H1 (cell line): ENCODE measurements around the gene NCAPD2. TPM values are rescaled to one million over a fixed set of nuclear protein-coding genes. Genes with fewer than 3 reads are reported as not detected.

Experiments
- CTCF ChIA-PET: fragments of 300-600 bp; sonication (Branson Sonifier 250); formaldehyde crosslinking; loops from one replicate; lab custom pipeline; 2021; ENCODE audit not compliant: partially characterized antibody; lab: Charles Lee
- POLR2A ChIA-PET: fragments of 300-600 bp; sonication (Branson Sonifier 250); formaldehyde crosslinking; loops from one replicate; lab custom pipeline; 2021; ENCODE audit warnings: inconsistent platforms; ENCODE audit not compliant: partially characterized antibody; lab: Charles Lee
- DNase-seq, 2 experiments: peaks; one replicate each; pipeline versions ENCODE4 v3.0.0 to v3.0.0-alpha.2; 2010 to 2022; ENCODE audit warnings: low spot score in 2 of 2, low read depth in 1 of 2, mixed read lengths in 1 of 2
- FAIRE-seq: peaks from 2 replicates; lab custom pipeline; 2011; peaks lifted over from hg19 to GRCh38; lab: Jason Lieb, UNC
- H2AFZ ChIP-seq: 2 replicates; pipeline ENCODE4 v1.8.1; 2012; ENCODE audit warnings: low read length, inconsistent platforms
- H2AK5ac ChIP-seq: 2 replicates; pipeline ENCODE4 v1.6.1; 2013; ENCODE audit warnings: low read depth, low read length
- H2BK120ac ChIP-seq: replicated peaks from 2 replicates; pipeline ENCODE3; 2013; ENCODE audit warnings: low read depth, low read length, inconsistent platforms
- H2BK12ac ChIP-seq: 2 replicates; pipeline ENCODE4 v1.6.1; 2013; ENCODE audit warnings: low read depth, low read length
- H2BK15ac ChIP-seq: 2 replicates; pipeline ENCODE4 v1.6.1; 2013; ENCODE audit warnings: low read length
- H2BK20ac ChIP-seq: 2 replicates; pipeline ENCODE4 v1.6.1; 2013; ENCODE audit warnings: low read length
- H2BK5ac ChIP-seq: 2 replicates; pipeline ENCODE4 v1.6.1; 2013; ENCODE audit warnings: low read depth, low read length
- H3K14ac ChIP-seq: 2 replicates; pipeline ENCODE4 v1.6.1; 2013; ENCODE audit warnings: inconsistent platforms; ENCODE audit not compliant: insufficient read length
- H3K18ac ChIP-seq: 2 replicates; pipeline ENCODE4 v1.6.1; 2013; ENCODE audit warnings: low read length; ENCODE audit errors: extremely low read depth
- H3K23ac ChIP-seq: 2 replicates; pipeline ENCODE4 v1.6.1; 2013; ENCODE audit warnings: inconsistent platforms; ENCODE audit not compliant: insufficient read length
- H3K23me2 ChIP-seq: 2 replicates; pipeline ENCODE4 v1.6.1; 2013; ENCODE audit warnings: low read depth, low read length
- H3K27ac ChIP-seq: 2 replicates; pipeline ENCODE4 v1.6.1; 2011; ENCODE audit warnings: low read depth, low read length, inconsistent platforms
- H3K27me3 ChIP-seq, 4 experiments: replicated peaks in 1 of 4; 1 replicate in 1 of 4; 2 replicates in 3 of 4; pipeline versions ENCODE4 v1.6.1 to v1.8.1; 2011 to 2013; ENCODE audit warnings: low read length in 3 of 4, mild to moderate bottlenecking in 3 of 4, inconsistent platforms in 2 of 4, mixed read lengths in 2 of 4, moderate library complexity in 1 of 4; ENCODE audit not compliant: control insufficient read depth in 3 of 4, insufficient read depth in 3 of 4; ENCODE audit errors: extremely low read depth in 1 of 4
- H3K36me3 ChIP-seq, 4 experiments: 2 replicates each; pipeline versions ENCODE4 v1.6.1 to v1.8.1; 2011 to 2013; ENCODE audit warnings: mild to moderate bottlenecking in 4 of 4, low read length in 3 of 4, moderate library complexity in 2 of 4, control low read depth in 1 of 4, inconsistent platforms in 1 of 4; ENCODE audit not compliant: insufficient read depth in 4 of 4, control insufficient read depth in 2 of 4
- H3K4ac ChIP-seq: replicated peaks from 2 replicates; pipeline ENCODE3; 2013; ENCODE audit warnings: low read length, low read depth, mixed read lengths, inconsistent platforms; ENCODE audit not compliant: insufficient read length
- H3K4me1 ChIP-seq, 4 experiments: replicated peaks in 1 of 4; 1 replicate in 1 of 4; 2 replicates in 3 of 4; pipeline versions ENCODE4 v1.6.1 to v1.8.1; 2011 to 2013; ENCODE audit warnings: low read length in 3 of 4, inconsistent platforms in 2 of 4, mixed read lengths in 1 of 4; ENCODE audit not compliant: insufficient read depth in 4 of 4, control insufficient read depth in 3 of 4
- H3K4me2 ChIP-seq, 2 experiments: 2 replicates each; pipeline versions ENCODE4 v1.6.1 to v1.8.1; 2011 to 2013; ENCODE audit warnings: low read depth in 2 of 2, low read length in 2 of 2, control low read depth in 1 of 2, inconsistent platforms in 1 of 2, mild to moderate bottlenecking in 1 of 2; ENCODE audit not compliant: insufficient read depth in 1 of 2
- H3K4me3 ChIP-seq, 4 experiments: fragments of 200-600, 300-600 bp in 1 of 4; sonication (generic), shearing (Covaris generic), sonication (Bioruptor Twin) in 1 of 4; 2 replicates each; pipeline versions ENCODE4 v1.5.1 to v1.8.1; 2011 to 2016; ENCODE audit warnings: low read length in 4 of 4, low read depth in 3 of 4, control low read depth in 2 of 4, inconsistent platforms in 2 of 4, mild to moderate bottlenecking in 2 of 4, mixed read lengths in 1 of 4, moderate library complexity in 1 of 4; ENCODE audit not compliant: insufficient read depth in 2 of 4; ENCODE audit errors: extremely low read depth in 1 of 4
- H3K56ac ChIP-seq: replicated peaks from 2 replicates; pipeline ENCODE3; 2013; ENCODE audit warnings: low read depth, mild to moderate bottlenecking, mixed read lengths, low read length, inconsistent platforms; ENCODE audit not compliant: insufficient read length
- H3K79me1 ChIP-seq: 2 replicates; pipeline ENCODE4 v1.6.1; 2013; ENCODE audit warnings: low read depth, low read length, control low read depth
- H3K79me2 ChIP-seq, 2 experiments: 2 replicates each; pipeline versions ENCODE4 v1.6.1 to v1.8.1; 2012 to 2013; ENCODE audit warnings: low read length in 2 of 2, mild to moderate bottlenecking in 2 of 2, inconsistent platforms in 1 of 2; ENCODE audit not compliant: insufficient read depth in 2 of 2, control insufficient read depth in 1 of 2
- H3K9ac ChIP-seq, 4 experiments: replicated peaks in 1 of 4; 1 replicate in 1 of 4; 2 replicates in 3 of 4; pipeline versions ENCODE4 v1.6.1 to v1.8.1; 2011 to 2013; ENCODE audit warnings: low read depth in 3 of 4, low read length in 3 of 4, control low read depth in 2 of 4, mild to moderate bottlenecking in 2 of 4, moderate library complexity in 2 of 4, inconsistent platforms in 1 of 4; ENCODE audit errors: extremely low read depth in 1 of 4
- H3K9me3 ChIP-seq, 2 experiments: 2 replicates each; pipeline versions ENCODE4 v1.6.1 to v1.8.1; 2012 to 2013; ENCODE audit warnings: mild to moderate bottlenecking in 2 of 2, moderate library complexity in 2 of 2, control low read depth in 1 of 2, inconsistent platforms in 1 of 2, low read depth in 1 of 2, low read length in 1 of 2, mixed read lengths in 1 of 2; ENCODE audit not compliant: insufficient read depth in 2 of 2
- H4K20me1 ChIP-seq, 2 experiments: replicated peaks in 1 of 2; 2 replicates each; pipeline versions ENCODE3 to v1.8.1; 2011 to 2013; ENCODE audit warnings: inconsistent platforms in 2 of 2, low read length in 2 of 2, mild to moderate bottlenecking in 1 of 2; ENCODE audit not compliant: insufficient read depth in 2 of 2, control insufficient read depth in 1 of 2
- H4K5ac ChIP-seq: 2 replicates; pipeline ENCODE4 v1.6.1; 2013; ENCODE audit warnings: low read length, low read depth, mixed read lengths, inconsistent platforms; ENCODE audit not compliant: insufficient read length
- H4K8ac ChIP-seq: 2 replicates; pipeline ENCODE4 v1.8.0; 2013; ENCODE audit warnings: mild to moderate bottlenecking, moderate library complexity, low read length, inconsistent platforms; ENCODE audit not compliant: insufficient read depth; ENCODE audit errors: extremely low read depth
- H4K91ac ChIP-seq: replicated peaks from 2 replicates; pipeline ENCODE3; 2013; ENCODE audit warnings: low read length, mixed read lengths, inconsistent platforms; ENCODE audit not compliant: insufficient read length
- BACH1 ChIP-seq: IDR thresholded peaks from 2 replicates; pipeline ENCODE4 v1.6.1; 2012; ENCODE audit warnings: low read length, improper control_type of control experiment
- CEBPB ChIP-seq: IDR thresholded peaks from 2 replicates; pipeline ENCODE4 v1.6.1; 2012; ENCODE audit warnings: low read depth, low read length
- JUND ChIP-seq: IDR thresholded peaks from 2 replicates; pipeline ENCODE4 v1.6.1; 2011; ENCODE audit warnings: mild to moderate bottlenecking, improper control_type of control experiment, low read length
- KDM1A ChIP-seq: fragments of 200-600, 300-600 bp; sonication (generic); IDR thresholded peaks from 2 replicates; pipeline ENCODE4 v1.7.1; 2016; ENCODE audit warnings: mild to moderate bottlenecking, low read length, borderline replicate concordance
- NRF1 ChIP-seq: IDR thresholded peaks from 2 replicates; pipeline ENCODE4 v1.6.1; 2011; ENCODE audit warnings: mild to moderate bottlenecking, low read depth, low read length, improper control_type of control experiment
- RFX5 ChIP-seq: IDR thresholded peaks from 2 replicates; pipeline ENCODE4 v1.6.1; 2011; ENCODE audit warnings: low read depth, low read length, improper control_type of control experiment, borderline replicate concordance
- SIX5 ChIP-seq: IDR thresholded peaks from 2 replicates; pipeline ENCODE4 v1.6.1; 2011; ENCODE audit warnings: mild to moderate bottlenecking, low read depth, low read length
- ZNF274 ChIP-seq: IDR thresholded peaks from 2 replicates; pipeline ENCODE4 v1.7.0; 2012; ENCODE audit warnings: low read length, borderline replicate concordance; ENCODE audit errors: extremely low read depth
- WGBS, 2 experiments: shearing (Covaris generic) in 1 of 2; methylation state at CpG; one replicate each; pipeline versions ENCODE4 v1.1.6 to v1.1.7; 2013 to 2015; ENCODE audit warnings: low lambda C conversion rate in 2 of 2, mixed read lengths in 2 of 2, inconsistent platforms in 1 of 2, low coverage in 1 of 2, missing lambda C conversion rate in 1 of 2; ENCODE audit not compliant: insufficient replicate concordance in 2 of 2, insufficient coverage in 1 of 2, insufficient read length in 1 of 2; ENCODE audit errors: extremely low coverage in 1 of 2, missing lambda C conversion rate in 1 of 2; 5-methylcytosine and 5-hydroxymethylcytosine counted together
- polyA plus RNA-seq, 7 experiments: library from polyadenylated mRNA; depleted of rRNA in 3 of 7; stranded (reverse) in 5 of 7; unstranded in 2 of 7; fragments of >200 nt in 5 of 7; fragments of 200-250 nt in 2 of 7; gene quantifications; 1 replicate in 5 of 7; 2 replicates in 1 of 7; 4 replicates in 1 of 7; pipeline versions ENCODE4 v1.2.1 to v1.2.3, GENCODE V29; 2011 to 2013; ENCODE audit warnings: missing spikeins in 2 of 7, mixed read lengths in 2 of 7
- total RNA-seq: library from RNA; stranded (reverse); fragmentation: NEBNext Ultra II Directional; extraction: Animal tissue kit (Norgen Biotek cat#: 25700); gene quantifications from 2 replicates; pipeline ENCODE4 v1.2.1, GENCODE V29; 2021
- TF ChIP-seq, protein P1 (sequence below), 3 experiments: IDR thresholded peaks; 1 replicate in 2 of 3; 2 replicates in 1 of 3; pipeline versions ENCODE4 v1.5.1 to v1.6.1; 2011; ENCODE audit warnings: low read length in 3 of 3, mild to moderate bottlenecking in 3 of 3, inconsistent platforms in 2 of 3, low read depth in 1 of 3, moderate library complexity in 1 of 3; ENCODE audit not compliant: insufficient read depth in 1 of 3; ENCODE audit errors: control extremely low read depth in 1 of 3
- TF ChIP-seq, protein P2 (sequence below): IDR thresholded peaks from 2 replicates; pipeline ENCODE4 v1.6.1; 2011; ENCODE audit warnings: low read length, improper control_type of control experiment

The NCAPD2 gene
- total and polyA plus RNA-seq, 2 of the 8 experiments (the other 6 are each of a cell fraction or from before 2014, with no cell fraction given): 55.8 to 132 TPM

- Histone ChIP-seq H2BK12ac (no peak overlapping the region), H3K18ac (no peak overlapping the region), H3K27ac (no peak overlapping the region), H2BK5ac (no peak overlapping the region), H4K91ac (no peak overlapping the region), H3K27me3 (no peaks in the 10 kb centered on the region), H3K4me2 (peak overlapping the region in 1 of 2 experiments; percentile 18; a peak in 2 of 4 replicates), H3K79me1 (peaks cover 24% of the 10 kb centered on the region), H3K23ac (no peak overlapping the region), H3K14ac (no peak overlapping the region), H3K56ac (no peak overlapping the region), H2AFZ (no peak overlapping the region), H2BK120ac (no peak overlapping the region), H4K8ac (no peak overlapping the region), H2BK20ac (no peak overlapping the region), H4K5ac (no peak overlapping the region), H2AK5ac (no peak overlapping the region), H2BK15ac (no peak overlapping the region), H3K4me3 (no peak overlapping the region), H3K4me1 (peaks cover 4 to 15% (median 9%) of the 10 kb centered on the region in 4 experiments), H4K20me1 (peaks cover 10 to 26% of the 10 kb centered on the region in 2 experiments), H3K4ac (no peak overlapping the region), H3K79me2 (peaks cover 0 to 41% of the 10 kb centered on the region in 2 experiments; a peak in 2 of 4 replicates), H3K23me2 (peaks cover 13% of the 10 kb centered on the region; the same call in 1 of the 2 replicates), H3K9ac (peak overlapping the region in 1 of 4 experiments; percentile 32; a peak in 2 of 7 replicates), H3K36me3 (peaks cover 9 to 22% (median 10%) of the 10 kb centered on the region in 4 experiments), H3K9me3 (no peaks in the 10 kb centered on the region)
- ChIA-PET CTCF (interaction anchor here (0.5 to 24.9 kb wide), 10 partner anchors 5 to 464 kb away, joined by 3 to 462 read pairs (median 6); partner anchors contain the start of genes GAPDH, IFFO1, MRPL51 and NOP2), POLR2A (interaction anchor here (1.2 to 24.2 kb wide), 6 partner anchors 13 to 21 kb away, joined by 4 to 665 read pairs (median 10); partner anchors contain the start of genes GAPDH and NOP2)
- 91% methylated on average over 4 of the region's 4 CpGs; no CpG with 5 or more reads in 1 of the 2 experiments for WGBS, 2 experiments
- DNase-seq: no peak
- FAIRE-seq: no peak
- TF ChIP-seq, protein P1, sequence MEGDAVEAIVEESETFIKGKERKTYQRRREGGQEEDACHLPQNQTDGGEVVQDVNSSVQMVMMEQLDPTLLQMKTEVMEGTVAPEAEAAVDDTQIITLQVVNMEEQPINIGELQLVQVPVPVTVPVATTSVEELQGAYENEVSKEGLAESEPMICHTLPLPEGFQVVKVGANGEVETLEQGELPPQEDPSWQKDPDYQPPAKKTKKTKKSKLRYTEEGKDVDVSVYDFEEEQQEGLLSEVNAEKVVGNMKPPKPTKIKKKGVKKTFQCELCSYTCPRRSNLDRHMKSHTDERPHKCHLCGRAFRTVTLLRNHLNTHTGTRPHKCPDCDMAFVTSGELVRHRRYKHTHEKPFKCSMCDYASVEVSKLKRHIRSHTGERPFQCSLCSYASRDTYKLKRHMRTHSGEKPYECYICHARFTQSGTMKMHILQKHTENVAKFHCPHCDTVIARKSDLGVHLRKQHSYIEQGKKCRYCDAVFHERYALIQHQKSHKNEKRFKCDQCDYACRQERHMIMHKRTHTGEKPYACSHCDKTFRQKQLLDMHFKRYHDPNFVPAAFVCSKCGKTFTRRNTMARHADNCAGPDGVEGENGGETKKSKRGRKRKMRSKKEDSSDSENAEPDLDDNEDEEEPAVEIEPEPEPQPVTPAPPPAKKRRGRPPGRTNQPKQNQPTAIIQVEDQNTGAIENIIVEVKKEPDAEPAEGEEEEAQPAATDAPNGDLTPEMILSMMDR (IDR thresholded peaks at IDR 0.05; ENCODE audit: control extremely low read depth in 1 of 3, insufficient read depth in 1 of 3, low read depth in 1 of 3, low read length in 3 of 3): no peak
- no peak for TF ChIP-seq ZNF274
- no peak for TF ChIP-seq RFX5
- no peak for TF ChIP-seq NRF1
- no peak for TF ChIP-seq KDM1A
- TF ChIP-seq JUND: no peak
- TF ChIP-seq SIX5: no peak
- no peak for TF ChIP-seq CEBPB
- TF ChIP-seq, protein P2, sequence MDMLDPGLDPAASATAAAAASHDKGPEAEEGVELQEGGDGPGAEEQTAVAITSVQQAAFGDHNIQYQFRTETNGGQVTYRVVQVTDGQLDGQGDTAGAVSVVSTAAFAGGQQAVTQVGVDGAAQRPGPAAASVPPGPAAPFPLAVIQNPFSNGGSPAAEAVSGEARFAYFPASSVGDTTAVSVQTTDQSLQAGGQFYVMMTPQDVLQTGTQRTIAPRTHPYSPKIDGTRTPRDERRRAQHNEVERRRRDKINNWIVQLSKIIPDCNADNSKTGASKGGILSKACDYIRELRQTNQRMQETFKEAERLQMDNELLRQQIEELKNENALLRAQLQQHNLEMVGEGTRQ: no peak
- TF ChIP-seq BACH1: no peak
Observed at GRCh38 chr12:6552140-6552551, 58.2 kb downstream of the NCAPD2 start.
